Activated CD8-positive, alpha-beta memory T cell treated with anti-CD3 and anti-CD28 coated beads for 24 hours (primary cell): ENCODE results near the gene FRMD8.
"Not testable (repeated sequence)": the region's sequence is repeated elsewhere in the genome, so short reads cannot be mapped to it uniquely, and the experiment has no call there.

Experiments
- DNase-seq: peaks from one replicate; pipeline ENCODE4 v3.0.0-alpha.2; 2020

Gene FRMD8

GRCh38 chr11:65394125-65394536 is 7.7 kb downstream of the FRMD8 start:
- no peak for DNase-seq

DNA sequence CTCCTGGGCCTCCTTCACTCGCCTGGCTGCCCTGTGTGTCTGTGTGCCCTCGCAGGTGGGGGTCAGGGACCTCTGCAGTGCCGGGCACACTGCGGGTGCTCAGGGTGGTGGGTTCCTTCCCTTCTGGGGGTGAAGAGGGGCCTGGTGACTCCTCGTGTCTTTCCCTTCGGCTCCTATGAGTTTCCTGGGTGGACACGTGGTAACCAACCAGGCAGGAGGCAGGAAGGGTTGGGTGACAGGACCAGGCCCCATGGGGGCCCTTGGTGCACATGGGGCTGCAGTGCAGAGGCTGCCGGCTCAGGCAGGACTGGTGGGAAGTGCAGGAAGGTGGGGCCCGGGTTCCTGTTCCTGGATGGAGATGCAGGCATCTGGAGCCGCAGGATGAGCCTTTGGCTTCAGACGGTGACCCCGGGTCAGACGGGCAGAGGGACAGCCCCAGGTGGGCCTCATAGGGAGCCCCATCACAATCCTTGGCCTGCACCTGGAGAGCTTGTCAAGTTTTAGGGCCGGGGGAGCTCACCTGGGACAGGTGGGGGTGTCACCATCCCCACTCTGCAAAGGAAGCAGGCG is 9.6 kb downstream of the FRMD8 start:
- DNase-seq = no peak

- DNase-seq = no peak
These were observed 10.6 kb downstream of the FRMD8 start for GRCh38 chr11:65396769-65397745.

GRCh38 chr11:65398362-65398910 is 12.0 kb downstream of the FRMD8 start:
- no peak for DNase-seq

- no peak for DNase-seq
These were observed 12.8 kb downstream of the FRMD8 start for GRCh38 chr11:65399249-65399648.

GRCh38 chr11:65399845-65400244 is 13.4 kb downstream of the FRMD8 start:
- no peak for DNase-seq

DNA sequence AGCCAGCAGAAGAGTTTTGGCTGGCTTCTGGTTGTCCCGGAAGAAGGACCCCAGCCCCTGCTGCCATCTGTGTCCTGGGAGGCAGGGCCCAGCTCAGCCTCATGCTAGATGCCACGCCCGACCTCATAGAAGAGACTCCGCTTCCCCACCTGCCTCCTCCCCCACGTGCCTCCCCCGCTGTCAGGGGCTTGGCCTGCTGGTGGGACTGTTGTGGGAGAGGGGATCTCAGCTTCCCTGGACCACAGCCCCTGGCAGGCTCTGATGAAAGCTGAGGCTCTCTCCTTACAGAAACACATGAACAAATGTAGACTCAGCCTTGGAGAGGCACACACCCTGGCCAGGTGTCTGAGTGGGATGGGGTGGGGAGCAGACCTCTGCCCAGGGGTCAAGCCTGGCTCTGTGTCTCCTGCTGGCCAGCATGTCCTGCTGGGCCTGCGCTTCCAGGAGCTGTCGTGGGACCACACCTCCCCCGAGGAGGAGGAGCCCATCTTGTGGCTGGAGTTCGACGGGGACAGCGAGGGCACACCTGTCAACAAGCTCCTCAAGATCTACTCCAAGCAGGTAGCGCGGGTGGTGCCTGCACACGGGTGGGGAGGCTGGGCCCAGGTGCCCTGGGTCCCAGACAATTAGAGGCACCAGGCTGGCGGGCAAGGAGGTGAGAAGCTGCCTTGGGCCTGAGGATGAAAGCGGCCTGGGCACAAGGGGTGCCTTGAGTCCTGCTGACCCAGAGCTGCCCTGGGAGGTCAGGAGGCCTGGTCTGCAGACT is 14.1 kb downstream of the FRMD8 start:
- DNase-seq = no peak

- no peak for DNase-seq
These were observed 14.8 kb downstream of the FRMD8 start for GRCh38 chr11:65401073-65401802.

DNA sequence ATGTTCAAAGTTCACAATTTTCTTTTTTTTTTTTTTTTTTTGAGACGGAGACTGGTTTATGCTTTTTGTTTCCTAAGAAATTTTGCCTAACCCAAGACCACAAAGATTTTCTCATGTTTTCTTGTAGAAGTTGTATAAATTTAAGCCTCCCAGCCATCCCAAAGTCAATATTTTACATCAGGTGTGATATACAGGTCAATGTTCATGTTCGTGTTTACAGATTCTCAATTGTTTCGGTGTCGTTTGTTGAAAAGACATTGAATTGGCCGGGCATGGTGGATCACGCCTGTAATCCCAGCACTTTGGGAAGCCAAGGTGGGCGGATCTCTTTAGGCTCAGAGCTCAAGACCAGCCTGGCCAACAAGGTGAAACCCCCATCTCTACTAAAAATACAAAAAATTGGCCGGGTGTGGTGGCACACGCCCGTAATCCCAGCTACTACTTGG is 15.4 kb downstream of the FRMD8 start:
- no peak for DNase-seq

- DNase-seq = no peak
These were observed 16.4 kb downstream of the FRMD8 start for GRCh38 chr11:65402790-65403189.

- no peak for DNase-seq
These were observed 17.2 kb downstream of the FRMD8 start for GRCh38 chr11:65403607-65404121.

GRCh38 chr11:65404210-65404609 is 17.8 kb downstream of the FRMD8 start:
- DNase-seq = no peak

DNA sequence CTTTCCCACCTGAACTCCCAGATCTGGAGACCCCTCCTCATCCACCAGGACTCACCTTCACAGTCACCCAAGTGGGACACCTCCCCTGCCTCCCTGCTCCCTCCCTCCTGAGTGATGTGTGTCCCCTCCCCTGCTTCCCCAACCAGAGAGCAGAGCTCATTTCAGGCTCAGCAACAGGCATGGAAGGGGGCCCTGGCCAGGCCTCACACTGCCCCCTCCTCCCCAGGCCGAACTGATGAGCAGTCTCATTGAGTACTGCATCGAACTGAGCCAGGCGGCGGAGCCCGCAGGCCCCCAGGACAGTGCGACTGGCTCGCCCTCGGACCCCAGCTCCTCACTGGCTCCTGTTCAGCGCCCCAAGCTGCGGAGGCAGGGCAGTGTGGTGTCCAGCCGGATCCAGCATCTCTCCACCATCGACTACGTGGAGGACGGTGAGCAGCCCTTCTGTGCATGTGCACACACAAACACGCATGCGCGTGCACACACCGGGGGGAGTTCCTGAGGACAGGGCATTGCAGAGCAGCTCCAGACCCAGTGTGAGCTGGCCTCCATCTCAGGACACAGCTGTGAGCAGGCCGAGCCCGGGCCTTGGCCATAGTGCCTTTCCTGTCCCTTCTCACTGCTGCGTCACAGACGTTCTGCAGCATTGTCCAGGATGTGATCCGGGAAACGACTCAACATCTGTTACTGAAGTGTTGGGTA is 18.4 kb downstream of the FRMD8 start:
- DNase-seq = no peak

- no peak for DNase-seq
These were observed 24.7 kb downstream of the FRMD8 start for GRCh38 chr11:65410936-65411680.

- DNase-seq = no peak
These were observed 25.2 kb downstream of the FRMD8 start for GRCh38 chr11:65411681-65412070.

- no peak for DNase-seq
These were observed 26.0 kb downstream of the FRMD8 start for GRCh38 chr11:65412271-65413076.

DNA sequence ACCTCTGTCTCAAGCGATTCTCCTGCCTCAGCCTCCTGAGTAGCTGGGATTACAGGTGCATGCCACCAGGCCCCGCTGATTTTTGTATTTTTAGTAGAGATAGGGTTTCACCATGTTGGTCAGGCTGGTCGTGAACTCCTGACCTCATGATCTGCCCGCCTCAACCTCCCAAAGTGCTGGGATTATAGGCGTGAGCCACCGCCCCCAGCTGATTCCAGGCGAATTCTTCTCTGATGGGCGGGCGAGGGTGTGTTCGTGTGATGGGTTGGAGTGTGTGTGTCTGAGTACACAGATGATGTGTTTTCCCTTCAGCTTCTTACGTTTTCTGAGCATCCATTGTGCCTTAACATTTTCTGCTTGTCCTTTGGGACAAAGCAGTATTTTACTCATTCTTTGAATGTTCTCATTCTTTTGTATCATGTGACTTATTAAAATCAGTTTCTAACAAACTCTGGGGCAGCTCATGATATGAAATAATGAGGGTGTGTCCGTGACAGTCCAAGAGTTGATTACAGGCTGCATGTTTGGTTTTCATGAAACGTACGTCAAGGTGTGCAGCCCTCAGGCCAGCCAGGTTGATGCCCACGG is 26.7 kb downstream of the FRMD8 start:
- not testable (repeated sequence) for DNase-seq

- DNase-seq = no peak
These were observed 28.5 kb downstream of the FRMD8 start for GRCh38 chr11:65414776-65415498.
